Heart left ventricle (tissue), 13 donors: Measurements from ENCODE around the gene PAX6.

ENCODE experiments used
- CTCF ChIP-seq, 12 donors: fragments of 200-600 bp; sonication (generic) in 4 of 12; IDR thresholded peaks; one replicate each; pipeline versions ENCODE4 v1.5.0 to v1.8.0; 2018 to 2022; ENCODE audit warnings: antibody characterized with exemption in 12 of 12, mild to moderate bottlenecking in 5 of 12
- POLR2A ChIP-seq, 2 donors: fragments of 450-650 bp; IDR thresholded peaks; one replicate each; pipeline ENCODE4 v1.6.1; 2017; ENCODE audit warnings: antibody characterized with exemption in 2 of 2, mild to moderate bottlenecking in 2 of 2, moderate library complexity in 2 of 2
- donor health status: ischemic (EF 13 %, LVEDD 7.1; RV severe dilation, severe dysfunction).
- donor health status: DM: no; HTN: yes; CAD: no.
- donor health status: DM: no; HTN: no; CAD: no.
- donor health status: ischemic (EF 25% LVEDD 6.9; RV normal size, moderate dysfunction).
- donor health status: ischemic (EF 25% LVEDD 5.7; RV mildly dilated, moderate dysfunction).
- donor health status: ischemic (EF 35%, LVEDD 5.7; RV mildly dilated, moderate dysfunction).
- donor health status: nonischemic (EF 11% LVEDD 7.7; RV severe dilation, severe dysfunction).
- donor health status: DM: yes; HTN: yes; CAD: no.
- donor health status: PGD.
- donor health status: ischemic (EF 29% LVEDD 5.4; RV normal size, mild dysfunction).
- donor health status: nonischemic (EF 23%, LVEDD 6.1; RV moderate dilation, normal function).

GRCh38 chr11:31790649-31791048 is 20.5 kb downstream of the PAX6 start:
- TF ChIP-seq CTCF (IDR thresholded peaks at IDR 0.05) (no peak), POLR2A (IDR thresholded peaks at IDR 0.05) (no peak)
